GM23248 (cell line): ENCODE measurements around the gene CTNNB1. TPM values are rescaled to one million over a fixed set of nuclear protein-coding genes. Genes with fewer than 3 reads are reported as not detected.

Experiments used
- DNase-seq: peaks from one replicate; pipeline ENCODE4 v3.0.0-alpha.2; 2015
- H2AFZ ChIP-seq: fragments of 200-600 bp; sonication (generic); 2 replicates; pipeline ENCODE4 v1.6.1; 2016; ENCODE audit warnings: antibody characterized with exemption
- H3F3A ChIP-seq: fragments of 200-600 bp; sonication (generic); 2 replicates; pipeline ENCODE4 v1.6.1; 2016; ENCODE audit warnings: mild to moderate bottlenecking, antibody characterized with exemption, mixed run types; ENCODE audit not compliant: insufficient read depth
- H3K27ac ChIP-seq: fragments of 200-600 bp; sonication (generic); 2 replicates; pipeline ENCODE4 v1.5.1; 2016; ENCODE audit warnings: mild to moderate bottlenecking
- H3K27me3 ChIP-seq: fragments of 200-600 bp; sonication (generic); replicated peaks from 2 replicates; pipeline ENCODE4 v1.6.1; 2016; ENCODE audit warnings: mild to moderate bottlenecking; ENCODE audit not compliant: insufficient read depth
- H3K36me3 ChIP-seq: fragments of 200-600 bp; sonication (generic); 2 replicates; pipeline ENCODE4 v1.6.1; 2016; ENCODE audit warnings: low read depth, mild to moderate bottlenecking
- H3K4me1 ChIP-seq: fragments of 200-600 bp; sonication (generic); 2 replicates; pipeline ENCODE4 v1.6.1; 2016; ENCODE audit warnings: mild to moderate bottlenecking; ENCODE audit not compliant: insufficient read depth
- H3K4me2 ChIP-seq: fragments of 200-600 bp; sonication (generic); one replicate; pipeline ENCODE4 v1.6.1; 2016; ENCODE audit warnings: mild to moderate bottlenecking; ENCODE audit not compliant: unreplicated experiment
- H3K4me3 ChIP-seq: fragments of 200-600 bp; sonication (generic); 2 replicates; pipeline ENCODE4 v1.5.1; 2016; ENCODE audit warnings: mild to moderate bottlenecking
- H3K79me2 ChIP-seq: fragments of 200-600 bp; sonication (generic); 2 replicates; pipeline ENCODE4 v1.6.1; 2016; ENCODE audit warnings: mild to moderate bottlenecking; ENCODE audit not compliant: insufficient read depth
- H3K9ac ChIP-seq: fragments of 200-600 bp; sonication (generic); 2 replicates; pipeline ENCODE4 v1.6.1; 2016; ENCODE audit warnings: mild to moderate bottlenecking
- H3K9me2 ChIP-seq: fragments of 200-600 bp; sonication (generic); 2 replicates; pipeline ENCODE4 v1.6.1; 2016; ENCODE audit warnings: mixed run types, mild to moderate bottlenecking, moderate library complexity; ENCODE audit not compliant: insufficient read depth
- H3K9me3 ChIP-seq: fragments of 200-600 bp; sonication (generic); one replicate; pipeline ENCODE4 v1.6.1; 2017; ENCODE audit warnings: low read depth
- H4K20me1 ChIP-seq: fragments of 200-600 bp; sonication (generic); 2 replicates; pipeline ENCODE4 v1.6.0; 2016; ENCODE audit not compliant: insufficient read depth
- EZH2 ChIP-seq: fragments of 200-600 bp; sonication (generic); IDR thresholded peaks from 2 replicates; pipeline ENCODE4 v1.6.1; 2018; ENCODE audit warnings: antibody characterized with exemption, mild to moderate bottlenecking; ENCODE audit not compliant: insufficient read depth, poor library complexity, severe bottlenecking
- EZH2phosphoT487 ChIP-seq: fragments of 200-600 bp; sonication (generic); IDR thresholded peaks from 2 replicates; pipeline ENCODE4 v1.6.1; 2018; ENCODE audit warnings: antibody characterized with exemption, moderate library complexity, mild to moderate bottlenecking, low read depth; ENCODE audit not compliant: insufficient read depth
- WGBS, 2 experiments: methylation state at CpG; one replicate each; pipeline ENCODE4 v1.1.6; 2015 to 2017; ENCODE audit warnings: low lambda C conversion rate in 2 of 2, low coverage in 1 of 2; ENCODE audit errors: missing lambda C conversion rate in 2 of 2; 5-methylcytosine and 5-hydroxymethylcytosine counted together
- in situ Hi-C: fragments of 300-500 bp; cut with MboI; formaldehyde crosslinking; loops from 2 replicates; pipeline ENCODE4 v1.15.0; 2020
- polyA plus RNA-seq: library from polyadenylated mRNA; unstranded; fragments of >200 nt; fragmentation: Nextera tagmentation; extraction: Ambion mirVana; gene quantifications from 2 replicates; pipeline ENCODE4 v1.2.1, GENCODE V29; 2016
- total RNA-seq: library from RNA; depleted of rRNA; stranded (reverse); fragments of >200 nt; shearing (Covaris generic); gene quantifications from 2 replicates; pipeline ENCODE4 v1.2.3, GENCODE V29; 2014

CTNNB1 gene
- total and polyA plus RNA-seq, 2 experiments from 2014 or later = 182 to 492 TPM

DNA sequence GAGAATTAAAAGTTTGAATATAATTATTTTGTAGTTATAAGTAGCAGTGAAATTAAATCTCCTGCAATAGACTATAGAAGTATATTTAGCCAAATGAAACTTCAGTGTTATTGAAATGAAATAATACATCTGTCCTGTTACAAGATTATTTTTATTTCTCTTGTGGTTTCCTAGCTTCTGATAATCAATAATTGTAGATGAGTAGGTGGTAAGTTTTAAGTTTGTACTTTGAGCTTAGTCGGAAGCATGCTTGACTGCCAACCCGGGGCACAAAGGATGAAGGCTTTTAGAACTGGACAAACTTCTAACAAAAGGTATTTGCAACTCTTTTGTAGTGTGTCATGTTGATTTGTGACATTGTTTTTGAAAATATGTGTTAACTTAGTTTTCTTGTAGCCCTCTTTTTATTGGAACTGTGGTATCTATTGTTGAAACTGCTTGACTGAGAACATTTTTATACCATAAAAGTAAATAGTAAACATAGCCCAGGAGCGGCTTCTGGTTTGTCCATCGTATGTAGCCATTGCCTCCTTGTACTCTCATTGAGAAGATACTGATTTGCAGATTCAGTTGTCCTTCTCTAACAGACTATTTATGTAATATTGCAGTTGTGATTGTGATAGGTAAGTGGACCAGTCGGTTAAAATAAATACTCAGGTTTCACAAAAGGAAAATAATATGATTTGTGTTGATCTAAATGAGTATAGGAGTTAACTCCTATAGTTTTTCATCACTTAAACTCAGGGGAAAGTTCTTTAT, 2.9 kb downstream of the CTNNB1 start:
- Histone ChIP-seq H3K27ac (0 out of 2 replicates have a peak overlapping the region, but pooled peaks have one; percentile 6), H3K9me2 (no peaks in the 10 kb centered on the region), H3K4me2 (peak overlapping the region; percentile 77), H3K79me2 (peaks cover 78% of the 10 kb centered on the region), H3K36me3 (no peaks in the 10 kb centered on the region), H3K9me3 (no peaks in the 10 kb centered on the region), H3K4me3 (peak overlapping the region; percentile 93), H3K4me1 (peaks cover 52% of the 10 kb centered on the region), H2AFZ (no peak overlapping the region), H3F3A (peaks cover 16% of the 10 kb centered on the region), H3K27me3 (no peaks in the 10 kb centered on the region), H3K9ac (peak overlapping the region; percentile 99), H4K20me1 (peaks cover 52% of the 10 kb centered on the region)
- DNase-seq = no peak
- 73 to 75% methylated on average over 5 of the region's 5 CpGs for WGBS, 2 experiments
- TF ChIP-seq EZH2phosphoT487 (no peak), EZH2 (no peak)
- in situ Hi-C loops = no loop called here

DNA sequence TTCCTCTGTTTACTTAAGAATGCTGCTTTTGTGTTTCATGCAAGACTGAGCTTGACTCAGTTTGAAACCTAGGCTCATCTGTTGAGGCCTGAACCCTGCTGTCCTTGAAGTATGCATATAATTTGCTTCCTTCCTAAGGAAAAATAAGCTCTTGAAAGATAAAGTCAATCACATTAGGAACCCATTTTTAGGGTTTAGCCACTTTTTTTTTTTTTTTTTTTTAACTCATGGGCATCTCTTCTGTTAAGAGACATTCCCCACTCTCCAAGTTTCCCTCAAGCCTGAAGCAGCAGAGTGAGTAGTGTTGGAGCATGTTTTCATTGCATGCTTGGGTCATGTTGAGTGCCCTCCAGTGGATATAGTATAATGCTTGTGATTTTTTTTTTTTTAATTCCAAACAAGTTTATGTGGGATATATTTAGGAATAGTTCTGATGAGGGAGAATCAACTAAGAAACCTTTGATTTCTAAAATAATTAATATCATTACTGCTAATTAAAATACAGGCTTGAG, 3.6 kb downstream of the CTNNB1 start:
- 0 out of 2 replicates have a peak overlapping the region, but pooled peaks have one; percentile 99 for H3K9ac ChIP-seq
- in situ Hi-C loops = no loop called here

DNA sequence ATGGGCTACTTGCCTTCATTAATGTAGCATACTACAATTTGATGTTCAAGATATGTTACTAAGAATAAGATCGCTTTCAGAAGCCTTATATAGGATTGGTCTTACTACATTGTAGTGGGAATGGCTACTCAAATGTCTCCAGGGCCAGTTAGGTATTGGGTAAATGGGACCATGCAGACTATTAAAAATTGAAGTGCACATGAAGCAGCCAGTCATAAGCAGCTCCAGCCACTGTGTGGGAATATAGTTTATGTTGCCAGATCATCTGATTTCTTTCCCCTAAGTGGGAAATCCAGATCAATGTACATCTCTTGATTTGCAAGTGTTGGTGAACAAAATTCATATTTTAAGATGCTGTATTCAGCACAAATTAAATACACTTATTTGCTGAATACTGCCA, 5.1 kb downstream of the CTNNB1 start:
- Histone ChIP-seq H3K9me3 (no peaks in the 10 kb centered on the region), H3K36me3 (no peaks in the 10 kb centered on the region), H3K4me3 (no peak overlapping the region), H3K79me2 (peaks cover 99% of the 10 kb centered on the region), H3F3A (peaks cover 16% of the 10 kb centered on the region), H4K20me1 (peaks cover 73% of the 10 kb centered on the region), H3K4me1 (peaks cover 56% of the 10 kb centered on the region), H3K27me3 (no peaks in the 10 kb centered on the region), H3K9ac (no peak overlapping the region), H3K27ac (no peak overlapping the region), H2AFZ (no peak overlapping the region), H3K4me2 (no peak overlapping the region), H3K9me2 (no peaks in the 10 kb centered on the region)
- DNase-seq = no peak
- in situ Hi-C loops = no loop called here
- 93 to 97% methylated on average over 1 of the region's 1 CpG for WGBS, 2 experiments
- TF ChIP-seq EZH2phosphoT487 (no peak), EZH2 (no peak)

More for the DNA sequence above, 3.6 kb downstream of the CTNNB1 start:
- no peak overlapping the region for H2AFZ ChIP-seq
- peak overlapping the region; percentile 93 for H3K4me3 ChIP-seq
- H3F3A ChIP-seq = peaks cover 16% of the 10 kb centered on the region
- 0 out of 2 replicates have a peak overlapping the region, but pooled peaks have one; percentile 6 for H3K27ac ChIP-seq
- no peaks in the 10 kb centered on the region for H3K9me3 ChIP-seq
- TF ChIP-seq EZH2 (no peak), EZH2phosphoT487 (no peak)
- H3K4me1 ChIP-seq = peaks cover 56% of the 10 kb centered on the region
- H3K36me3 ChIP-seq = no peaks in the 10 kb centered on the region
- H3K4me2 ChIP-seq = peak overlapping the region; percentile 77
- peaks cover 58% of the 10 kb centered on the region for H4K20me1 ChIP-seq
- H3K9me2 ChIP-seq = no peaks in the 10 kb centered on the region
- peaks cover 84% of the 10 kb centered on the region for H3K79me2 ChIP-seq
- H3K27me3 ChIP-seq = no peaks in the 10 kb centered on the region
- peak; percentile 80 for DNase-seq

DNA sequence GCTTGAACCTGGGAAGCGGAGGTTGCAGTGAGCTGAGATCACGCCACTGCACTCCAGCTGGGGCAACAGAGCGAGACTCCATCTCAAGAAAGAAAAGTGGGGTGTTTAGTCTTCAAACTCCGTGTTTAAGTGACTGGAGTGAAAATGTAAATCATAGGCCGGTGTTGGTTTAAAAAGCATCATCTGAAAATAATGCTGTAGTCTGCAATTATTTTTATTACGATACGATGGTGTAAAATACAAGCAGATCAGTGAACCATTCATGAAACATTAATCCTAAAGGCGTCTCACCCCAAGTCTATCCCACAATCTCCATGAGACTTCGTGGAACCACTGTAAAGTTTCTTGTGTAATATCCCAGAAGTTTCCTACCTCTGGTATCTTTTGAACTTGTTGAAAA, 6.3 kb downstream of the CTNNB1 start:
- Histone ChIP-seq H3K4me2 (no peak overlapping the region), H2AFZ (no peak overlapping the region), H3K27ac (no peak overlapping the region), H3K27me3 (no peaks in the 10 kb centered on the region), H3K9me2 (no peaks in the 10 kb centered on the region), H3K79me2 (peaks cover 100% of the 10 kb centered on the region), H4K20me1 (peaks cover 77% of the 10 kb centered on the region), H3F3A (peaks cover 16% of the 10 kb centered on the region), H3K4me1 (peaks cover 56% of the 10 kb centered on the region), H3K9me3 (no peaks in the 10 kb centered on the region), H3K36me3 (no peaks in the 10 kb centered on the region), H3K9ac (no peak overlapping the region), H3K4me3 (no peak overlapping the region)
- 91 to 93% methylated on average over 9 of the region's 9 CpGs for whole genome bisulfite sequencing, 2 experiments
- in situ Hi-C loops = no loop called here
- TF ChIP-seq EZH2 = no peak
- TF ChIP-seq EZH2phosphoT487 = no peak
- DNase-seq = no peak
